Osteoblast (primary cell): ENCODE results near the gene ADARB1. TPM values are rescaled to one million over a fixed set of nuclear protein-coding genes. Genes with fewer than 3 reads are reported as not detected.

Experiments used
- DNase-seq: peaks from one replicate; pipeline ENCODE4 v3.0.0; 2011; ENCODE audit warnings: low spot score, mixed read lengths; ENCODE audit not compliant: insufficient read length; ENCODE audit errors: missing footprints
- H2AFZ ChIP-seq: 2 replicates; pipeline ENCODE4 v1.6.0; 2011; ENCODE audit warnings: mild to moderate bottlenecking, low read length
- H3K27ac ChIP-seq: 2 replicates; pipeline ENCODE4 v1.5.1; 2011; ENCODE audit warnings: mild to moderate bottlenecking, low read depth, low read length, moderate library complexity
- H3K27me3 ChIP-seq: 2 replicates; pipeline ENCODE4 v1.6.0; 2012; ENCODE audit warnings: mild to moderate bottlenecking, control low read depth, inconsistent platforms, low read length, moderate library complexity; ENCODE audit not compliant: insufficient read depth
- H3K36me3 ChIP-seq: 2 replicates; pipeline ENCODE4 v1.5.1; 2011; ENCODE audit warnings: mild to moderate bottlenecking, low read length, control low read depth, moderate library complexity; ENCODE audit not compliant: insufficient read depth
- H3K4me1 ChIP-seq: 2 replicates; pipeline ENCODE4 v1.5.1; 2011; ENCODE audit warnings: mild to moderate bottlenecking, low read length, control low read depth, moderate library complexity; ENCODE audit not compliant: insufficient read depth
- H3K4me2 ChIP-seq: 2 replicates; pipeline ENCODE4 v1.6.0; 2011; ENCODE audit warnings: mild to moderate bottlenecking, low read length; ENCODE audit not compliant: insufficient read depth
- H3K4me3 ChIP-seq: fragments of 200-600 bp; sonication (generic); 3 replicates; pipeline ENCODE4 v1.5.1; 2012; ENCODE audit warnings: mild to moderate bottlenecking, low read length, inconsistent platforms; ENCODE audit not compliant: insufficient read depth
- H3K79me2 ChIP-seq: 2 replicates; pipeline ENCODE4 v1.6.0; 2012; ENCODE audit warnings: mild to moderate bottlenecking, low read length, control low read depth, inconsistent platforms; ENCODE audit not compliant: insufficient read depth
- H3K9me3 ChIP-seq: 2 replicates; pipeline ENCODE4 v1.5.1; 2011; ENCODE audit warnings: low read depth, low read length, control low read depth
- H4K20me1 ChIP-seq: 2 replicates; pipeline ENCODE4 v1.6.0; 2012; ENCODE audit warnings: mild to moderate bottlenecking, low read length, control low read depth; ENCODE audit not compliant: insufficient read depth
- CTCF ChIP-seq: IDR thresholded peaks from 2 replicates; pipeline ENCODE4 v1.5.1; 2011; ENCODE audit warnings: mild to moderate bottlenecking, low read depth, low read length, moderate library complexity; ENCODE audit errors: extremely low read depth
- total RNA-seq: library from RNA; depleted of rRNA; stranded (reverse); fragments of >200 nt; gene quantifications from 2 replicates; pipeline ENCODE4 v1.2.3, GENCODE V29; 2012

Gene ADARB1
- total RNA-seq, 1 donor: 19.5 TPM

GRCh38 chr21:45208627-45208951, 134.2 kb downstream of the ADARB1 start:
- Histone ChIP-seq H3K4me2 (peak overlapping the region; percentile 59), H2AFZ (no peak overlapping the region), H3K4me1 (peaks cover 4% of the 10 kb centered on the region), H3K27me3 (no peaks in the 10 kb centered on the region), H3K36me3 (peaks cover 8% of the 10 kb centered on the region), H3K4me3 (no peak overlapping the region), H3K27ac (no peak overlapping the region), H3K9me3 (no peaks in the 10 kb centered on the region), H4K20me1 (no peaks in the 10 kb centered on the region), H3K79me2 (no peaks in the 10 kb centered on the region)
- DNase-seq: no peak
- TF ChIP-seq CTCF: no peak

- H3K4me1 ChIP-seq: peaks cover 4% of the 10 kb centered on the region
- no peak for TF ChIP-seq CTCF
- H3K9me3 ChIP-seq: no peaks in the 10 kb centered on the region
- peak overlapping the region; percentile 59 for H3K4me2 ChIP-seq
- H3K27ac ChIP-seq: peak overlapping the region; percentile 11
- no peaks in the 10 kb centered on the region for H3K27me3 ChIP-seq
- DNase-seq: peak; percentile 94
- no peaks in the 10 kb centered on the region for H3K79me2 ChIP-seq
- H3K36me3 ChIP-seq: peaks cover 8% of the 10 kb centered on the region
- no peak overlapping the region for H2AFZ ChIP-seq
- peak overlapping the region; percentile 36 for H3K4me3 ChIP-seq
- no peaks in the 10 kb centered on the region for H4K20me1 ChIP-seq
Measured at GRCh38 chr21:45209046-45209445, 134.7 kb downstream of the ADARB1 start.

- Histone ChIP-seq H4K20me1 (no peaks in the 10 kb centered on the region), H3K4me2 (no peak overlapping the region), H3K27ac (no peak overlapping the region), H3K4me3 (no peak overlapping the region), H3K27me3 (no peaks in the 10 kb centered on the region), H2AFZ (no peak overlapping the region), H3K79me2 (no peaks in the 10 kb centered on the region), H3K4me1 (peaks cover 4% of the 10 kb centered on the region), H3K9me3 (no peaks in the 10 kb centered on the region), H3K36me3 (peaks cover 8% of the 10 kb centered on the region)
- no peak for DNase-seq
- TF ChIP-seq CTCF: no peak
Measured at GRCh38 chr21:45209685-45210284, 135.4 kb downstream of the ADARB1 start.

- peaks cover 8% of the 10 kb centered on the region for H3K36me3 ChIP-seq
- no peak for DNase-seq
- H3K4me1 ChIP-seq: peaks cover 4% of the 10 kb centered on the region
- H3K27me3 ChIP-seq: no peaks in the 10 kb centered on the region
- TF ChIP-seq CTCF: no peak
- H3K9me3 ChIP-seq: no peaks in the 10 kb centered on the region
- no peak overlapping the region for H2AFZ ChIP-seq
- no peaks in the 10 kb centered on the region for H3K79me2 ChIP-seq
- no peak overlapping the region for H3K4me3 ChIP-seq
- no peak overlapping the region for H3K4me2 ChIP-seq
- no peak overlapping the region for H3K27ac ChIP-seq
- no peaks in the 10 kb centered on the region for H4K20me1 ChIP-seq
Measured at GRCh38 chr21:45210461-45210983, 136.1 kb downstream of the ADARB1 start.
